GM19324 (cell line): Measurements from ENCODE around the gene MAP7D3.
"Not testable (repeated sequence)": the region's sequence is repeated elsewhere in the genome, so short reads cannot be mapped to it uniquely, and the experiment has no call there.

Experiments used
- ATAC-seq: cut with Tn5 transposase; IDR thresholded peaks from one replicate; pipeline ENCODE4 v1.9.1; 2021; ENCODE audit warnings: mild to moderate bottlenecking, moderate library complexity; ENCODE audit not compliant: unreplicated experiment, low FRiP score

The MAP7D3 gene

DNA sequence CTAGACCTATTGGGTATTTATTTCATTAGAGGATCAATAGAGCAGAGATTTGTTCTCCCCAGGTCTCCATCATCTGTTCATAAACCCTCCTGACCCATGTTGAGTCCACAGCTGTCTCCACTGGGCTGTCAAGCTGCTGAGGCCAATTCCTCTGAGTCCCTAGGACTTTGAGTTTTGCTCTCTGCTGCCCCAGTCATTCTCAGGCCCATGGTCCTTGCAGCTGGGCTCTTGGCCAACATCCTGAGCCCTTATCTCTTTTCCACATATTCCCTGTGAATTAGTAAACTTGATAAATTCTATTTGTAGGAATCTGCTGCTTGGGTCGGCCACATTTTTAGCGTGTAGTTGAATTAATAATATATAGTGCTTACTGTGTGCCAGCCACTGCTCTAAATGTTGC lies 62.0 kb downstream of the MAP7D3 start:
- ATAC-seq = no peak

DNA sequence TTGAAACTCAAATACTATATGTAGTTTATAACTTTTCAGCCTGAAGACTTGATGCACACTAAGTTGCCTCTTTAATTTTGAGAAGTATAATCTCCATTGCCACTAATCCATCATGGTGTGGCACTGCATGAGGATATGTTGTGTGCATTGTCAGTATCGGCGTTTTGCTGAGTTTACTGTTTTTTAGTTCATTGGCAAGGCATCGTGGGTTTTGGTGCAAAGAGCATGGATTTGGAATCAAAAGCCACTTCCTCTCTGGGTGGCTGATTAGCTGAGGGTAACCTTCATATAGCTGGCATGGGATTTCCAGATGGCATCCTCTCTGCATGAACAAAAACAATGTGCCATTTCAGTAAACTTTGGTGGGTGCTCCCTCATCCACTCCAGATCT lies 65.2 kb downstream of the MAP7D3 start:
- ATAC-seq = no peak

DNA sequence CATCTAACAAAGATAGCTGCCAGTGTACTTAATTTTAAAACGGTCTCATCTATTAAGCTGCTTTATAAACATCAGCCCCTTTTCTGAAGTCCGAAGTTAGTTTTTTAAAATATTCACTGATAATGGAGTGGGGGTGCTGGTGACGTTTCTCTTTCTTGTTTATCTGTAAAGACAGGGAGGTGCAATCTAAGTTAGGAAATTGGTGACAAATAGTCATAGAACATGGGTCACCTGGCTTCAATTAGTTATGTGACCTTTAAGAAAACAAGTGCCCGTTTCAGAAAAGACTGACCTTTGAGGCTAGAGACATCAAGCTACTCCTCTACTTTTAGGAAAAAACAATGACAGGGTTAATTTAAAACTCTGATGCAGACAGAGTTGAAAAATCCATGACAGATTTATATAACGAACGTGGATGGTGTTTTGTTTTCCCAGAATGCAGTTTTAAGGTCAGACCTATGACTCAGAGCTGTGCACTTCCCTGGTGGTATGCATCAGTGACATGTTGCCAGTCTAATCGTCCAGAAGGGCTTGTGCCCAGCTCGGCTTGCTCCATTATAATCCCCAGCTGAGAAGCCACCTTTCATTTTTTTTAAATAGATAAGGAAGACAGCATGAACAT lies 65.7 kb downstream of the MAP7D3 start:
- no peak for ATAC-seq

DNA sequence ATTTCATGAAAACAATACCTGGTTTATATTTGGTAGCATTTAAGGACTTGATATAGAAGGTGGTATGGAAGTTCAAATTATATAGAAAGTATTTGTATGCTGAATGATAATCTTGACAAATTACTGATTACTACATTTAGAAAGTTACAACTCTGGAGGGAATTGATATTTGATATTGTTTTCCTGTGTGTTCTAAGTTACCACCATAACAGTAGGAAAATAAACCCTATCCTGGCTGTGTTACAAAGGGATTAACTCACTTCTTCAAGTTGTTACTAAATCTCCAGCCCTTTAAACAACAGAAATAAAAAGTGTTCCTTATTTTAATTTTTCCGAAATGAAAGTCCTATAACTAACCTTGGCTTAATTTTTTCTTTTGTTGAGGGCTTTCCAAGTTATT lies 67.3 kb downstream of the MAP7D3 start:
- no peak for ATAC-seq

DNA sequence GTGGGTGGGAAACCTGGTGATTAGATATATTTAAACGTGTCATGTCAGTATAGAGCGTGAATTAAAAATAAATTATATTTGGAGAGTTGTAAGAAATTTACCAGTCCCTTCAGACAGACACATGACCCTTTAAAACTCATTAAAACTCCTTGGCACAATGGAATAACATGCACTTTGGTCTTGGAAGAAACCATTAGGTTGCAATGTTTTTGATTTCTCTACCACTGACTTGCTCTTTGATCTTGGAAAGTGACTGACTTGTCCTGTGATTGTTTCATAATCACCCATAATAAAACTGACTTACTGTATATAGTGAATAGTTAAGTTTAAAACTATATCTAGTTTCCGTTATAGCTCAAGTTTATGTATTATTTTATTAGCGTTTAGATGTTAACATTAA lies 68.0 kb downstream of the MAP7D3 start:
- ATAC-seq = no peak

DNA sequence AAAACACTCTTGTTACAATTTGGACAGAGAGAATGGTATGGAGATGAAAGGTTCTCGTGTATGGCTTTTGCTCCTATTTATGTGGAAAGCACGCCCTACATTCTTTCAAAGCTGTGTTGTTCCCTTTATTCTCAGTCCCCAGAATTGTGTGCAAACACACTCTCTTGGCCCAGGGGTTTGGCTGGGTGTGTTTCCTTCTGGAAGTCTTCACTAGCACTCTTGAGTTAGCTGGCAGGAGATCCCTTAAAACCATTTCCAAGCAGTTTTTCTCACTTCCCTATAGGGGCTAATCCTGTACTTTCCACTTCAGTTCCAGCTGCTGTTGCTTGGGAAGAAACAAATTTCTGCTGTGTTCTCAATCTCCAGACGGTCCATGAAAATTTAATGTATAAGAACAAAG lies 68.8 kb downstream of the MAP7D3 start:
- no peak for ATAC-seq

DNA sequence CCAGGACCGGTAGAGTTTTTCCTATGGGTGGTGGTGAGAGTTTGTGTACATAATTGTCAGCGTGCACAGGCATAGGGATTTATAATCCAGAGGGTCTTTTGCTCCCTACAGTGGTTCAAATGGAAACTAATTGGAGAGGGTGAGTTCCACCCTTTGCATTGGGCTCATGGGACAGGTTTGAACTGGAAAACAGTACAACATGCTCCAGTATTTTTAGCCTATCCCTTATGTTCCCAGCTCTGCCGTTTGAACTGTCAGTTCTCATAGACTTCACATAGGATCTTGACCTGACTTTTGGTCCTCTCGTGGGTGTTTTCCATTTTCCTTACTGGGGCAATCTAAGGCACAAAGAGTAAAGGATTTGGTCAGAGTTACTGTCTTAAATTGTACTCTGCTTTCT lies 72.1 kb downstream of the MAP7D3 start:
- no peak for ATAC-seq

DNA sequence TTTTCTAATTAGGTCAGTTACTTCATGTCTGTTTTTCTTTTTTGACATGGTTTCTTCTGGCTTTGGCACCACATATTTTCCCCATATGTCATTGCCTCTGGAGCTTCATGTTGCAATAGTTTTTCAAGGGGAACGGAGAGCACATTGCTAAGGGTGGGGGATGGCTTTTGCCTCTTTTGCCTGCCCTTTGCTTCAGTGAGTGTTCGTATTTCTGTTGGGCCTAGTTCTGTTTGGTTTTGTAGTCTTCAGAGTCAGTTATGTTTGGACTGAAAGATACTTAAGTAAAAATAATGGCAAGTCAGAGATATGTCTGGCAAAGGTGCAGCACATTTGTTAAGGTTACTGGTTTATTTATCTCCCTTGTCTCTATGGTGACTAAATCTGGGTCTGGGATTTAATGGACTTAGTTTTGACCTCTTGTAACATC lies 74.8 kb downstream of the MAP7D3 start:
- no peak for ATAC-seq

DNA sequence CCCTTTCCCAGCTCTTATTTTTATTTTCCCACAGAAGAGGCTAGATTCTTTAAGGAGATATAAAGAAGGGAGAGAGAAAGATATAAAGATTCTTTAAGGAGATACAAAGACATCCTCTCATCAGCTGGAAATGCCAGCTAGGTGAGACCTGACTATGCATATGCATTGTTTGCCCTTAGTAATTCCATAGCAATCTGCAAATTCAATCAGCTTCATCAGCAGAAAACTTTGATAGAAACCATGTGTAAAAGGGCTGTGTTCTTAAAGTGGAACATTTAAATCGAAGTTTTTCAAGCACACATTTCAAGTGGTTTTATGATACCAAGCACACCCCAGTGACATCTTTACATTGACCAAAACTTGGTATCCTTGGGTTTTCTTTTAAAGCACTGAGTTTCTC lies 79.8 kb downstream of the MAP7D3 start:
- no peak for ATAC-seq

DNA sequence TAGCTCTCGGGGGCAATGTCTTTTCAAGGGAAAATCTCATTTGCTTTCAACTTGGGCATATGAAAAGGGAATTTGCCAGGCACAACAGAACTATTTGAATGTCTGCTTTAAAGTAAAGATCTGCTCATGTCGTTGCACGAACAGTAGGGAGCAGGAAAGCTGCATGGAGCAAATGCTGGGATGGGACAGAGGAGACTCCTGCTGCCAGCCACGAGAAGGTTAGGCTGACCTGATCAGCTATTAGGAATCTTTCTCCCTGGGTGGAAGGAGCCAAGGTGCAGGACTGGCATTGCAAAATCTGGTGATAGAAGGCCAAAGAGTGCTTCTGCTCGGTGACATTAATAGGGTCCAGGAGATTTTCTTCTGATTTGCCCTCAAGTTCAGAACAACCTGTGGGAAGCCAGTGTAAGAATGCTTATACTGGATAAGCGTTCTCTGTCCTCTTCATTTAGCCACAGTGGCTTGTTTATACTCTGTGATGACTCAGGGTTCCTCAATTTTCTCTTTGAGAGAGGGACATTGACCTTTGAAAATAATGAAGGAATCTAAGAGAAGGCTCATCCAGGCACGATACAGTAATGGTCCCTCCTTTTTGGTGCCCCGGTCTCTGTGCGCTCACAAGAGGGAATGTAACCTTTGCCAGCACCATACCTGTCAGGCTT lies 80.9 kb downstream of the MAP7D3 start:
- ATAC-seq = no peak

DNA sequence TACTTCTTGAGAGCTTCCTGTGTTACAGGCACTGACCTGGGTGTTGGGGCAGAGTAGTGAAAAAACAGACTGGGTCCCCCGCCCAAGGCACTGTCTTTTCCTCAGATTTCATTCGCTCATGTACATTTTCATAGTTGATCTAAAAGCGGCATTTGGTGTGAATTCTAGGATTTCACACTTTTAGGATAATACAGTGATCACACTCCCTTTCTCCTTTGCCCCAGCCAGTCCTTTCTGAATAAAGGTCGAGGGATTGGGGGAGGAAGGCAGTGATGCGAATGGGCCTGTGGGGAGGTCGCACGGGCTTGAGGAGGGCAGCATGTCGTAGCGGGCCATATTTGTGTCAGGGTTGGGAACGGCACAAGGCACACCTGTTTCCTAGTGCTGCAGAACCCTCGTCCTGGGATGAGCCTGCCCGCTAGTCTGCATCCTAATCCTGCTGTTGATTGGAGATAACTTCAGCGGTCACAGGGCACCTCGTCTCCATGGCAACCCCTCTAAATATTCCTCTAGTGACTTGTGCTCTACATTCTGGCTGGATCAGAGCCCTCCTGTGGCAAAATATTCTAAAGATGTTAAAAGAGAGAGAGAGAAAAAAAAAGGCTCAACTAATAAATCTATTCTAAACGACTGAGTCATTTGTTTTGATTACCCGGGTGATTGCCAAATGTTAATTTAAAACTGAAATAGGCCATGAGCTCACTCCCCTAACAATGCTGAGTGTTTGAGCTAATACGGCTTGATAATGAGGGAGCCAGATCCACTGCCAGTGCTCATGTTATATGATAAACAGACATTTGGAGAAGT lies 82.1 kb downstream of the MAP7D3 start:
- no peak for ATAC-seq

DNA sequence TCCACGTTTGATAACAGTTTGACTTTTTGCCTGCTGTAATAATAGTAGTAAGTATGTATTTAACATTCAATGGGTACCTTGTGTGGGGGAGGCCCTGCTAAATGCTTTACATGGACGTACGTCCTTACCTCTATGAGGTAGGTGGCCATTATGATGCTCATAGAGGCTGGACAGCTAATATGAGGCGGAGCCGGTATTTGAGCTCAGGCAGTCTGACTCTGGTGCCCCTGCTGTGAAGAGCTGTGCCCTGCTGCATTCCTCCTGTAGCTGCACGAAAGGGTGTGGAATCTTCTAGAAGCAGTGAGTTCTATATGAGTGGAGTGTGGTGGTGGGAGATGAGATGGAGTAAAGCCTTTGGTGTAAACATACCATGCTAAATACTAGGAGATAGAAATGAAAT lies 83.2 kb downstream of the MAP7D3 start:
- not testable (repeated sequence) for ATAC-seq

DNA sequence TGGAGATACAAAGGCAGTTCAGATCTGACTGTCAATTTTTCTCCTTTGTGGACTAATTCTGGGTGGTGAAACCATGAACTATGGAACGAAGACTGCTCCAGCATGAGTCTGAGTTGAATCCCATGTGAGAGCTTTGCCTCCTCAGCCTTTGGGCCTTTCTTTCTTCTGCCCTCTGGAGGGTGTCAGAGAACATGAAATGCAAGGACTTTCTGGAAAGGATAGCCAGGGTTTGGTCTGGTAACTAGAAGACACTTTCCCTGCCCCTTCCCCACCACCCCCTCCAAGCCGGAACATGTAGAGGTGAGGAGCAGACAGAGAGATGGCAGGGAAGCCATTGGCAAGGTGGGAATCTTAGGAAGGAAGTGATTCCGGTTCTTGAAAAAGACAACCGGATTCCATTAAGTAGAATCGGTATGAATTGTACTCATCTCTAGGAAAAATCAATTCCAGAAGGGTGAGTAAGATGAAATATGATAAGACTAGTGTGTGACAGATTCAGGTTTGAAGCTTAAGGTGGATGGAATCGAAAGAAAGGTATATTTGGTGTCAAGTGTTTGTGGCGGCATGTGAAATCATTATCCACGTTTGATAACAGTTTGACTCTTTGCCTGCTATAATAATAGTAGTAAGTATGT lies 84.9 kb downstream of the MAP7D3 start:
- no peak for ATAC-seq

DNA sequence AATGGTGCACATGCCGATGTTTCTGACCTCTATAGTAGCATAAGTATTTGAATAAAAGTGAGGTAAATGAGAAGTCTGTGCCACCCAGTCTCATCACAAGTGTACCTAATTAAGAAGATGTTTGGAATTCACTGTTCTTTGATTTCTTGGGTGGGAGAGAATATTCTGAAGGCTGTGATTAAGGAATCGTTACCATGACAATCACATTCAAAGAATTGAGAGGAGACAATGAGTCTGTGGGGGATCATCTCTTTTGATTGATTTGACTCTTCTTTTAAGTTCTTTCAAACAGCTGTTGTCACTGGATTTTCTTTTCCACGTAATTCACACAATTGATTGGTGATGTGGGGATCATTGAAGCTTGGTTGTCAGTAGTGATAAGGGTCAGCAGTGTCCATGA lies 85.8 kb downstream of the MAP7D3 start:
- no peak for ATAC-seq

DNA sequence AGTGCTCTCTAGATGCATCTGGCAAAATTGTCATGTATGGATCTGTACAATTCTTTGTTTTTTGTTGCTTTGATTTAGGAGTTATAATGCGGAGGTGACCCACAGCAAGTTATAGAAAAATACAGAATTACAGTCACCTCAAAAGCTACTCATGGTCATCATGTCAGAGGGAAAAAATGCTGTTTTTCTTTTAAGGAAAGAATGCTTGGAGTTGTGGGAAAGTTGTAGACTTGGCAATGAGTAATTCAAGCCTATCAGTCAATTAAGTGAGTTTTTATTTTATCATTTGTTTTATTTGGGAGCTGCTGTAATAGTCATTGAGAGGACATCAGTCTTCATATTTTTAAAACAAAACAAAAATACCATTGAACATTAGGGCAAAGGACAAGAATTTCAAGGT lies 87.5 kb downstream of the MAP7D3 start:
- no peak for ATAC-seq
